ENCODE measurements around the gene EPHA10. TPM values are rescaled to one million over a fixed set of nuclear protein-coding genes. Genes with fewer than 3 reads are reported as not detected.

The EPHA10 gene
- total RNA-seq, 4 donors from 2014 or later: 0.12 TPM; not detected in 3

DNA sequence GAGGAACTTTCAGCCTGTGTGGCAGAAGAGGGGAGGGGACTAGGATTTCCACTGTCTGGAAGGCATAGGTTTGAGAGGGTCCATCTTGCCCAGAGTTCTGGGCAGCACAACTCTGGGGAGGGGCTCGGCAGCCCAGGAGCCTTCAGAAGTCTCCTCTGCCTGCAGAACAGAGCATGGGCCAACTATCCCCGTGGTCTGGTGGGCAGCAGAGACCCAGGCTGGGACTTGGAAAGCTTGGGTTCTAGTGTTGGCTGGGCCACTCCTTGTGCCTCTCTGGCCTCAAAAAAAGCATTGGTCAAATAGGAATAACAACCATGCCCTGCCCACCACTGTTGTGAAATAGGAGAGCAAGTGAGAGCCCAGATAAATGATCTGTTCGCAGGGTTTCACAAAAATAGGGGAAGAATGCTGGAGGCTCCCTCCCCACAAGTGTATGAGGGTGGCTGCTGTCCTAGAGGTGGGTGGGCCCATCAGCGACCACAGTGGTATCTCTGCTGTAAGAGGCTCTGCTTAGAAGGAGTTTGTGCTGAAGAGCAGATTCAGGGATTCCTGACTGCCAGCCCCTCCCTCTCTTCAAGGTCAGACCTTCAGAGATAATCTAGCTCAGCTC is 8.9 kb downstream of the EPHA10 start:
- TF ChIP-seq, protein P1, sequence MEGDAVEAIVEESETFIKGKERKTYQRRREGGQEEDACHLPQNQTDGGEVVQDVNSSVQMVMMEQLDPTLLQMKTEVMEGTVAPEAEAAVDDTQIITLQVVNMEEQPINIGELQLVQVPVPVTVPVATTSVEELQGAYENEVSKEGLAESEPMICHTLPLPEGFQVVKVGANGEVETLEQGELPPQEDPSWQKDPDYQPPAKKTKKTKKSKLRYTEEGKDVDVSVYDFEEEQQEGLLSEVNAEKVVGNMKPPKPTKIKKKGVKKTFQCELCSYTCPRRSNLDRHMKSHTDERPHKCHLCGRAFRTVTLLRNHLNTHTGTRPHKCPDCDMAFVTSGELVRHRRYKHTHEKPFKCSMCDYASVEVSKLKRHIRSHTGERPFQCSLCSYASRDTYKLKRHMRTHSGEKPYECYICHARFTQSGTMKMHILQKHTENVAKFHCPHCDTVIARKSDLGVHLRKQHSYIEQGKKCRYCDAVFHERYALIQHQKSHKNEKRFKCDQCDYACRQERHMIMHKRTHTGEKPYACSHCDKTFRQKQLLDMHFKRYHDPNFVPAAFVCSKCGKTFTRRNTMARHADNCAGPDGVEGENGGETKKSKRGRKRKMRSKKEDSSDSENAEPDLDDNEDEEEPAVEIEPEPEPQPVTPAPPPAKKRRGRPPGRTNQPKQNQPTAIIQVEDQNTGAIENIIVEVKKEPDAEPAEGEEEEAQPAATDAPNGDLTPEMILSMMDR (IDR thresholded peaks at IDR 0.05): no peak
- no peak for DNase-seq (ENCODE audit: low spot score)

DNA sequence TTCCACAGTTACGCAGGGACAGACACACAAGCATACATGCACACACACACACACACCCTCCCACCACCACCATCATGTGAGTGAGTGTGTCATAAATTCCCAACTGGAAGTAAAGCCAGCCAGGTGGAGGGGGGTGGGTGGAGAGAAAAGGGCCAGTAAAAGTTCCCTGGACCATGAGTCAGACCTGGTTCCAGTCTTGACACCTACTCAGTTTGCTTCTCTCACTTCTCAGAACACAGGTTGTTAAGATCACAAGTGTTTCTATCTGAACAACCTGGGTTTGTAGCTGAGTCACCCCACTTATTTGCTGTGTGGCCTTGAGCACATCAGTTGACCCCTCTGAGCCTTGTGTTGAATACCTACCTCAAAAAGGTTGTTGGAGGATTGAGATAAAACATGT is 9.6 kb downstream of the EPHA10 start:
- ATAC-seq (ENCODE audit: low FRiP score): no peak
- TF ChIP-seq, protein P1 (IDR thresholded peaks at IDR 0.05): no peak
- DNase-seq (ENCODE audit: low spot score): no peak

More for the DNA sequence above, 8.9 kb downstream of the EPHA10 start:
- ATAC-seq (ENCODE audit: low FRiP score): no peak

- ATAC-seq (ENCODE audit: low FRiP score) (no peak), DNase-seq (ENCODE audit: low spot score) (no peak)
- TF ChIP-seq, protein P1 (IDR thresholded peaks at IDR 0.05): no peak
These were observed 11.2 kb downstream of the EPHA10 start for GRCh38 chr1:37753473-37754321.

DNA sequence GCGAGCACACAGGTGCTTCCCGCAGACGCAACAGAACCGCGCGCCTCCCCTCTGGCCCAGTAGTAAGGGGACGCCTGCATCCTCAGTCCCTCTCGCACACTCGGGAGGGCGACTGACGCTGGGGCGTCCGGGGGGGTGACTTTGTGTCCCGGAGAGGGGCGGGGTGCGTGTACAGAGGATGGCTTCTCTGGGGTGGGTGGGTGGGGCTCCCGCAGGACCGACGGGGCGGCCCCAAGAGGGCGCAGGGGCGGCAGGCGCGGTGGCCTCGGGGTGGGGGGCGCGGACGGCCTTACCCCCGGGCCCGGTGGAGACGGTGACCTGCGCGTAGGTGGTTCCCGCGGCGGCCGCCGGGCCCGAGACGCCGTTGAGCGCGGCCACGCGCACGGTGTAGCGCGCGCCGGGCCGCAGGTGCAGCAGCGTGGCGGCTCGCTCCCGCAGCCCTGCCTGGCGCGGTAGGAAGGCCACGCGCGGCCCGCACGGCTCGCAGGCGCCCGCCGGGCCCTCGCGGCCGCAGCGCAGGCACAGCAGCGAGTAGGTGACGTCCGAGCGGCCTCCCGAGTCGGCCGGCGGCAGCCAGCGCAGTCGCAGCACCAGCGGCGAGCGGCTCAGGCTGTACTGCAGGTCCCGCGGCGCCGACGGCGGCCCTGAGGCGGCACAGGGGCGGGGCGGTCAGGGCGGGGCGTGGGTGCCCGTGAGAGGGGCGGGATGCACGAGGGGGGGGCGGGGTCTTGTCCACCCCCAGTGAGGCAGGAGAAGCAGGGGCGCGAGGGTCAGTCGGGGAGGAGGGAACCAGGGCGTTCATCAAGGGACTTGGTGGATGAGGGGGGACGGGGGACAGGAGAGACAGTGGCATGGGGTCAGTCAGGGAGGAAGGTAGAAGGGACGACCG is 12.1 kb downstream of the EPHA10 start:
- DNase-seq (ENCODE audit: low spot score): no peak
- TF ChIP-seq, protein P1 (IDR thresholded peaks at IDR 0.05): no peak
- no peak for ATAC-seq (ENCODE audit: low FRiP score)

DNA sequence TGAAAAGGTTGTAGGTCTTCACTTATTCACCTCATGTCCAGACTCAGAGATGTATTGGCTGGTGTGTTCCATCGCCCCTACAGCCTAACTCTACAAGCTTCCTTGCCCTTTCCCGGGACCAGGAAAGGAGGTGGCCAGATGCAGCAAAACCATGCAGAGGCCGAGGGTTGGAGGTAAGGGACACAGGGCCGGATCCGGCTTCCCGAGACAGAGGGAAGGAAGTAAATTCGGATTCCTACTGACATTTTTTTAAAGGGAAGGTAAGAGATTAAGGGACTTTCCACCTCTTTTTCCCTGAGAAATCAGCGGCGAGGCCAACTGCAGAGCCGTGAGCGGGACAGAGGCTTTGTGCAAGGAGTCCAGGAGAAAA is 12.7 kb downstream of the EPHA10 start:
- no peak for DNase-seq (ENCODE audit: low spot score)
- no peak for ATAC-seq (ENCODE audit: low FRiP score)
- TF ChIP-seq, protein P1 (IDR thresholded peaks at IDR 0.05): no peak

DNA sequence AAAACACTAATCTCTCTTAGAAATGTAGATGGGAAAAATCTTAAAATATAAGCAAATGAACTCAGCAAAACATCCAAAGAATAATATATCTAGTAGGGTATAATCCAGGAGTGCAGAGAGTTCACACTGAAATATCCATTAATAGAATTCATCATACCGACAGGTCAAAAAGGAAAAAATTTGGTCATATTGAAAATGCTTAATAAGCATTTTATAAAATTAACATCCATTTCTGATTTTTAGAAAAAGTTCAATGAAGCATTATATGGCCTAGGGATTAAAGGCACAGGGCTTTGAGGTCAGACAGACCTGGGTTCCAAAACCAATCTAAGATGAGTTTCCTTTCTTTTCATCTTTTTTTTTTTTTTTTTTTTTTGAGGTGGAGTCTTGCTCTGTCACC is 16.4 kb downstream of the EPHA10 start:
- ATAC-seq (ENCODE audit: low FRiP score) (no peak), DNase-seq (ENCODE audit: low spot score) (no peak)
- TF ChIP-seq, protein P1 (IDR thresholded peaks at IDR 0.05): no peak
